HG03039 (cell line): ENCODE results near the gene DRC7.

Experiments
- ATAC-seq: cut with Tn5 transposase; IDR thresholded peaks from one replicate; pipeline ENCODE4 v1.9.1; 2021; ENCODE audit warnings: mild to moderate bottlenecking, moderate library complexity; ENCODE audit not compliant: unreplicated experiment

DRC7 gene

GRCh38 chr16:57749101-57749692 lies 54.6 kb downstream of the DRC7 start:
- no peak for ATAC-seq

GRCh38 chr16:57749856-57750452 lies 55.3 kb downstream of the DRC7 start:
- ATAC-seq, result no peak

GRCh38 chr16:57750796-57751538 lies 56.4 kb downstream of the DRC7 start:
- no peak for ATAC-seq

- ATAC-seq, result no peak
Measured at GRCh38 chr16:57751539-57752202, 57.1 kb downstream of the DRC7 start.

- ATAC-seq, result no peak
Measured at GRCh38 chr16:57752203-57752580, 57.6 kb downstream of the DRC7 start.

GRCh38 chr16:57752581-57753447 lies 58.2 kb downstream of the DRC7 start:
- ATAC-seq, result no peak

GRCh38 chr16:57753448-57754353 lies 59.1 kb downstream of the DRC7 start:
- ATAC-seq, result no peak

- no peak for ATAC-seq
Measured at GRCh38 chr16:57754354-57755060, 59.9 kb downstream of the DRC7 start.

GRCh38 chr16:57755061-57755684 lies 60.6 kb downstream of the DRC7 start:
- ATAC-seq, result no peak

GRCh38 chr16:57755726-57756423 lies 61.3 kb downstream of the DRC7 start:
- ATAC-seq, result no peak

- ATAC-seq, result no peak
Measured at GRCh38 chr16:57756424-57757325, 62.1 kb downstream of the DRC7 start.

- ATAC-seq, result peak; percentile 70
Measured at GRCh38 chr16:57757326-57757786, 62.8 kb downstream of the DRC7 start.

- no peak for ATAC-seq
Measured at GRCh38 chr16:57757883-57758282, 63.3 kb downstream of the DRC7 start.

GRCh38 chr16:57758331-57759117 lies 63.9 kb downstream of the DRC7 start:
- no peak for ATAC-seq

GRCh38 chr16:57759131-57759530 lies 64.5 kb downstream of the DRC7 start:
- no peak for ATAC-seq
